Stimulated activated CD8-positive, alpha-beta memory T cell treated with anti-CD3 and anti-CD28 coated beads, Interleukin-4, amount 100 ng/mL, for 24 hours (primary cell): ENCODE measurements around the gene ZNF316.

ENCODE experiments used
- DNase-seq: peaks from one replicate; pipeline ENCODE4 v3.0.0-alpha.2; 2020; ENCODE audit warnings: low read depth

Gene ZNF316

GRCh38 chr7:6636741-6637543, at the start of gene ZNF316:
Gene ZNF316 (plus strand): TSS chr7:6637318. CDS start chr7:6642410, 5,092 bp downstream.
- peak; percentile 44 for DNase-seq

GRCh38 chr7:6588566-6588965, 48.6 kb upstream of the ZNF316 start:
- no peak for DNase-seq

- DNase-seq = no peak
Measured at GRCh38 chr7:6589151-6589828, 47.8 kb upstream of the ZNF316 start.

- DNase-seq = peak; percentile 71
Measured at GRCh38 chr7:6589829-6590644, 47.1 kb upstream of the ZNF316 start, which contains the start of gene INTS15. Gene INTS15 (plus strand): TSS chr7:6590021. CDS start chr7:6590284, 263 bp downstream.

GRCh38 chr7:6590645-6591110, 46.4 kb upstream of the ZNF316 start:
- no peak for DNase-seq

- DNase-seq = no peak
Measured at GRCh38 chr7:6600093-6600492, 37.0 kb upstream of the ZNF316 start.

GRCh38 chr7:6604458-6604857, 32.7 kb upstream of the ZNF316 start:
- DNase-seq = no peak

- DNase-seq = no peak
Measured at GRCh38 chr7:6606866-6607583, 30.1 kb upstream of the ZNF316 start.

GRCh38 chr7:6607651-6608051, 29.5 kb upstream of the ZNF316 start:
- no peak for DNase-seq

GRCh38 chr7:6608081-6608480, 29.0 kb upstream of the ZNF316 start:
- no peak for DNase-seq

- no peak for DNase-seq
Measured at GRCh38 chr7:6608794-6609193, 28.3 kb upstream of the ZNF316 start.

GRCh38 chr7:6612819-6613218, 24.3 kb upstream of the ZNF316 start:
- DNase-seq = no peak

GRCh38 chr7:6613706-6614105, 23.4 kb upstream of the ZNF316 start:
- no peak for DNase-seq

- no peak for DNase-seq
Measured at GRCh38 chr7:6614953-6615722, 22.0 kb upstream of the ZNF316 start, which contains the start of gene ZNF853. Gene ZNF853 (plus strand): TSS chr7:6615610. CDS start chr7:6616175, 565 bp downstream.

- no peak for DNase-seq
Measured at GRCh38 chr7:6615723-6616555, 21.2 kb upstream of the ZNF316 start.

GRCh38 chr7:6616854-6617643, 20.1 kb upstream of the ZNF316 start:
- no peak for DNase-seq

GRCh38 chr7:6618621-6619020, 18.5 kb upstream of the ZNF316 start:
- DNase-seq = no peak

- no peak for DNase-seq
Measured at GRCh38 chr7:6619961-6620360, 17.2 kb upstream of the ZNF316 start.
